ENCODE results near the gene RNU11.
A peak's percentile ranks its signal among the peaks of the same experiment; 100 is the strongest.

- TF ChIP-seq MYC (IDR thresholded peaks at IDR 0.05; ENCODE audit: low read depth, low read length), result no peak
- peak; percentile 13 to 25 for TF ChIP-seq CTCF (IDR thresholded peaks at IDR 0.05; ENCODE audit: extremely low read depth in 1 of 2, insufficient read depth in 1 of 2, low read depth in 1 of 2, low read length in 2 of 2)
- TF ChIP-seq MAX (IDR thresholded peaks at IDR 0.05; ENCODE audit: insufficient read depth, insufficient read length), result no peak
- TF ChIP-seq POLR2AphosphoS5 (IDR thresholded peaks at IDR 0.05; ENCODE audit: insufficient read depth, low read depth, low read length), result no peak
- TF ChIP-seq POLR2A (IDR thresholded peaks at IDR 0.05; ENCODE audit: low read depth, low read length), result no peak
- no peak for TF ChIP-seq GATA2 (IDR thresholded peaks at IDR 0.05; ENCODE audit: insufficient read depth, insufficient read length, low read depth, low read length)
- TF ChIP-seq FOS (IDR thresholded peaks at IDR 0.05; ENCODE audit: borderline replicate concordance, insufficient read depth, low read length), result no peak
These were observed 7.6 kb upstream of the RNU11 start for GRCh38 chr1:28640766-28641165.
